Measurements from ENCODE around the gene SLC10A7. TPM values are rescaled to one million over a fixed set of nuclear protein-coding genes. Genes with fewer than 3 reads are reported as not detected.

The SLC10A7 gene
- total and polyA plus RNA-seq, 2 of the 8 experiments (the other 6 are each of a cell fraction or from before 2014, with no cell fraction given), result 2.5 to 2.9 TPM

DNA sequence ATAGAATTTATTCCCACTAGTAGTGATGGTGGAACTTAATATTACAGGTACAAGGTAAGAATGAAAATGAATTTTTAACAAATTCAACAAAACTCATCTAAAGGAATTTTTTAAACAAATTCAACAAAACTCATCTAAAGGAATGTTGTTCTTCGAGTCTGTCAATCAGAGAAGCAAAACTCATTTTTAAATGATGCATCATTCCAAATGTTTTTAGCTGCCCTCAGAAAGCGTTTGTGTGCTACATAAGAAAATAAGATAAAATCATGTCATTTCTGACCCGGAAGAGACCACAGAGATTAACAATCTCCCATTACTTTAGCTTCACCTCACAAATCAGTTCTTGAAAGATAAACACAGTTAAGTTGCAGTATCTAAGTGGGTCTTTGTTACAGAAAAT is 178.0 kb downstream of the SLC10A7 start:
- H2BK5ac ChIP-seq (ENCODE audit: low read depth, low read length), result no peak overlapping the region
- H3K79me2 ChIP-seq (ENCODE audit: control insufficient read depth in 1 of 2, insufficient read depth in 2 of 2, low read length in 2 of 2), result no peaks in the 10 kb centered on the region
- no peaks in the 10 kb centered on the region for H3K4me1 ChIP-seq (replicated peaks in 1 of 4; ENCODE audit: control insufficient read depth in 3 of 4, insufficient read depth in 4 of 4, low read length in 3 of 4)
- H3K18ac ChIP-seq (ENCODE audit: extremely low read depth, low read length), result no peak overlapping the region
- ChIA-PET CTCF (ENCODE audit: partially characterized antibody) (interaction anchor here (0.7 to 2.5 kb wide), 16 partner anchors 14 to 753 kb away, joined by 3 to 15 read pairs (median 4); no protein-coding TSS in a partner anchor), POLR2A (ENCODE audit: partially characterized antibody) (no interaction called here)
- H4K20me1 ChIP-seq (replicated peaks in 1 of 2; ENCODE audit: control insufficient read depth in 1 of 2, insufficient read depth in 2 of 2, low read length in 2 of 2), result no peaks in the 10 kb centered on the region
- no peak overlapping the region for H3K9ac ChIP-seq (replicated peaks in 1 of 4; ENCODE audit: extremely low read depth in 1 of 4, low read depth in 3 of 4, low read length in 3 of 4)
- H2AFZ ChIP-seq (ENCODE audit: low read length), result no peak overlapping the region
- H2BK12ac ChIP-seq (ENCODE audit: low read depth, low read length), result no peak overlapping the region
- FAIRE-seq (no peak), DNase-seq (ENCODE audit: low read depth in 1 of 2, low spot score in 2 of 2) (no peak)
- H4K8ac ChIP-seq (ENCODE audit: extremely low read depth, insufficient read depth, low read length), result no peak overlapping the region
- no peak overlapping the region for H2BK120ac ChIP-seq (replicated peaks; ENCODE audit: low read depth, low read length)
- no peak overlapping the region for H3K4me3 ChIP-seq (ENCODE audit: extremely low read depth in 1 of 4, insufficient read depth in 2 of 4, low read depth in 3 of 4, low read length in 4 of 4)
- H4K5ac ChIP-seq (ENCODE audit: insufficient read length, low read depth, low read length), result no peak overlapping the region
- no peak overlapping the region for H2BK20ac ChIP-seq (ENCODE audit: low read length)
- H2AK5ac ChIP-seq (ENCODE audit: low read depth, low read length), result no peak overlapping the region
- H3K9me3 ChIP-seq (ENCODE audit: insufficient read depth in 2 of 2, low read depth in 1 of 2, low read length in 1 of 2), result no peaks in the 10 kb centered on the region
- no peaks in the 10 kb centered on the region for H3K36me3 ChIP-seq (ENCODE audit: control insufficient read depth in 2 of 4, insufficient read depth in 4 of 4, low read length in 3 of 4)
- no peaks in the 10 kb centered on the region for H3K23me2 ChIP-seq (ENCODE audit: low read depth, low read length)
- no peak overlapping the region for H3K23ac ChIP-seq (ENCODE audit: insufficient read length)
- no peak overlapping the region for H2BK15ac ChIP-seq (ENCODE audit: low read length)
- H3K4ac ChIP-seq (replicated peaks; ENCODE audit: insufficient read length, low read depth, low read length), result no peak overlapping the region
- no peaks in the 10 kb centered on the region for H3K27me3 ChIP-seq (replicated peaks in 1 of 4; ENCODE audit: control insufficient read depth in 3 of 4, extremely low read depth in 1 of 4, insufficient read depth in 3 of 4, low read length in 3 of 4)
- 91% methylated on average over 3 of the region's 3 CpGs; no CpG with 5 or more reads in 1 of the 2 experiments for WGBS, 2 experiments (ENCODE audit: extremely low coverage in 1 of 2, insufficient coverage in 1 of 2, insufficient read length in 1 of 2, insufficient replicate concordance in 2 of 2, low coverage in 1 of 2, low lambda C conversion rate in 2 of 2, missing lambda C conversion rate in 1 of 2)
- H3K56ac ChIP-seq (replicated peaks; ENCODE audit: insufficient read length, low read depth, low read length), result no peak overlapping the region
- H3K4me2 ChIP-seq (ENCODE audit: insufficient read depth in 1 of 2, low read depth in 2 of 2, low read length in 2 of 2), result no peak overlapping the region
- no peak overlapping the region for H3K14ac ChIP-seq (ENCODE audit: insufficient read length)
- H4K91ac ChIP-seq (replicated peaks; ENCODE audit: insufficient read length, low read length), result no peak overlapping the region
- no peaks in the 10 kb centered on the region for H3K79me1 ChIP-seq (ENCODE audit: low read depth, low read length)
- no peak overlapping the region for H3K27ac ChIP-seq (ENCODE audit: low read depth, low read length)
- no peak for TF ChIP-seq TBP (IDR thresholded peaks at IDR 0.05; ENCODE audit: low read depth, low read length)
- no peak for TF ChIP-seq TCF12 (IDR thresholded peaks at IDR 0.05; ENCODE audit: low read depth, low read length)
- no peak for TF ChIP-seq SIX5 (IDR thresholded peaks at IDR 0.05; ENCODE audit: low read depth, low read length)
- no peak for TF ChIP-seq POLR2A (IDR thresholded peaks at IDR 0.05; ENCODE audit: control extremely low read depth in 1 of 2, low read depth in 2 of 2, low read length in 2 of 2)
- no peak for TF ChIP-seq CBX5 (IDR thresholded peaks at IDR 0.05; ENCODE audit: low read depth, low read length)
- TF ChIP-seq CHD1 (IDR thresholded peaks at IDR 0.05; ENCODE audit: low read depth, low read length), result no peak
- TF ChIP-seq SIRT6 (IDR thresholded peaks at IDR 0.05; ENCODE audit: low read length), result no peak
- TF ChIP-seq, protein P1, sequence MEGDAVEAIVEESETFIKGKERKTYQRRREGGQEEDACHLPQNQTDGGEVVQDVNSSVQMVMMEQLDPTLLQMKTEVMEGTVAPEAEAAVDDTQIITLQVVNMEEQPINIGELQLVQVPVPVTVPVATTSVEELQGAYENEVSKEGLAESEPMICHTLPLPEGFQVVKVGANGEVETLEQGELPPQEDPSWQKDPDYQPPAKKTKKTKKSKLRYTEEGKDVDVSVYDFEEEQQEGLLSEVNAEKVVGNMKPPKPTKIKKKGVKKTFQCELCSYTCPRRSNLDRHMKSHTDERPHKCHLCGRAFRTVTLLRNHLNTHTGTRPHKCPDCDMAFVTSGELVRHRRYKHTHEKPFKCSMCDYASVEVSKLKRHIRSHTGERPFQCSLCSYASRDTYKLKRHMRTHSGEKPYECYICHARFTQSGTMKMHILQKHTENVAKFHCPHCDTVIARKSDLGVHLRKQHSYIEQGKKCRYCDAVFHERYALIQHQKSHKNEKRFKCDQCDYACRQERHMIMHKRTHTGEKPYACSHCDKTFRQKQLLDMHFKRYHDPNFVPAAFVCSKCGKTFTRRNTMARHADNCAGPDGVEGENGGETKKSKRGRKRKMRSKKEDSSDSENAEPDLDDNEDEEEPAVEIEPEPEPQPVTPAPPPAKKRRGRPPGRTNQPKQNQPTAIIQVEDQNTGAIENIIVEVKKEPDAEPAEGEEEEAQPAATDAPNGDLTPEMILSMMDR (IDR thresholded peaks at IDR 0.05; ENCODE audit: control extremely low read depth in 1 of 3, insufficient read depth in 1 of 3, low read depth in 1 of 3, low read length in 3 of 3), result no peak
- TF ChIP-seq SIN3A (conservative IDR thresholded peaks at IDR 0.05 in 1 of 2, IDR thresholded peaks at IDR 0.05 in 1 of 2; ENCODE audit: low read depth in 1 of 2, low read length in 2 of 2), result no peak
- no peak for TF ChIP-seq NANOG (IDR thresholded peaks at IDR 0.05; ENCODE audit: insufficient read depth, low read depth, low read length, poor library complexity, severe bottlenecking)
- TF ChIP-seq E2F6 (IDR thresholded peaks at IDR 0.05), result no peak
- no peak for TF ChIP-seq SRF (IDR thresholded peaks at IDR 0.05; ENCODE audit: low read depth, low read length)
